AG04450 (cell line): ENCODE data around the gene ATP2A3. TPM values are rescaled to one million over a fixed set of nuclear protein-coding genes. Genes with fewer than 3 reads are reported as not detected.

Experiments used
- CTCF ChIA-PET: fragments of 300-600, 350-600 bp; formaldehyde crosslinking; extraction: SDS; loops from one replicate; lab custom pipeline; 2022; ENCODE audit warnings: antibody characterized with exemption, inconsistent platforms; lab: Charles Lee
- POLR2A ChIA-PET: fragments of 350-600 bp; formaldehyde crosslinking; extraction: SDS; loops from one replicate; lab custom pipeline; 2021; ENCODE audit warnings: antibody characterized with exemption, inconsistent platforms; lab: Yijun Ruan, JAX
- DNase-seq: peaks from one replicate; pipeline ENCODE4 v3.0.0-alpha.2; 2011; ENCODE audit warnings: low read depth, low spot score
- H3K27ac ChIP-seq: one replicate; pipeline ENCODE4 v1.5.1; 2012; ENCODE audit warnings: low read depth, low read length, control low read depth
- H3K27me3 ChIP-seq: one replicate; pipeline ENCODE4 v1.6.0; 2012; ENCODE audit warnings: low read length; ENCODE audit not compliant: control insufficient read depth, insufficient read depth
- H3K4me3 ChIP-seq: 2 replicates; pipeline ENCODE4 v1.5.1; 2011; ENCODE audit warnings: mild to moderate bottlenecking, low read depth, low read length, control low read depth
- H3K9me3 ChIP-seq: 2 replicates; pipeline ENCODE4 v1.5.1; 2012; ENCODE audit warnings: low read length; ENCODE audit not compliant: control insufficient read depth, insufficient read depth
- polyA plus RNA-seq: library from polyadenylated mRNA; depleted of rRNA; stranded (reverse); fragments of >200 nt; gene quantifications from 2 replicates; pipeline ENCODE4 v1.2.3, GENCODE V29; 2011
- TF ChIP-seq, protein P1 (sequence below): IDR thresholded peaks from 2 replicates; pipeline ENCODE4 v1.5.1; 2011; ENCODE audit warnings: low read depth, low read length, control low read depth, inconsistent platforms

Gene ATP2A3
- polyA plus RNA-seq, 1 experiment: 0.46 TPM

DNA sequence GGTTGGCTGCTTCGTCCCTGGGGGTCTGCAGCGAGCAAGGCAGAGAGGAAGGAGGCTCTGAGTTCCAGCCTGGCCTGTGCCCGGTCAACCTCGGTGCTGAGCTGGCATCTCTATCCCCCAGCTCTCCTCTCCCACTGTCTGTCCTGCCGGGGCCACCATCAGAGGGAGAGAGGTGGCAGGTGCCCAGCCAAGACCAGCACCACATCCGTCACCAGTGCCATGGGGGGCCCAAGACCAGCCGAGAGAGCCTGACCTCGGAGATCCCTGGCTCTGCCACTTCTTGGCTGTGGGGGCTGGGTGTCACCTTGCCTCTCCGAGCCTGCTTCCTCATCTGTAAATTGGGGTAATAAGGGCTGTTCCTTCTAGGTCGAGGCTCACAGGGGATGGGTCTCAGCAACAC, 47.4 kb downstream of the ATP2A3 start:
- Histone ChIP-seq H3K27me3 (peaks cover 5% of the 10 kb centered on the region), H3K27ac (no peak overlapping the region), H3K4me3 (no peak overlapping the region), H3K9me3 (peaks cover 2% of the 10 kb centered on the region; the same call in 1 of the 2 replicates)
- ChIA-PET CTCF (interaction anchor here (0.6 to 2.3 kb wide), 3 partner anchors 111 to 159 kb away, joined by 3 to 7 read pairs (median 6); no protein-coding TSS in a partner anchor), POLR2A (no interaction called here)
- TF ChIP-seq, protein P1, sequence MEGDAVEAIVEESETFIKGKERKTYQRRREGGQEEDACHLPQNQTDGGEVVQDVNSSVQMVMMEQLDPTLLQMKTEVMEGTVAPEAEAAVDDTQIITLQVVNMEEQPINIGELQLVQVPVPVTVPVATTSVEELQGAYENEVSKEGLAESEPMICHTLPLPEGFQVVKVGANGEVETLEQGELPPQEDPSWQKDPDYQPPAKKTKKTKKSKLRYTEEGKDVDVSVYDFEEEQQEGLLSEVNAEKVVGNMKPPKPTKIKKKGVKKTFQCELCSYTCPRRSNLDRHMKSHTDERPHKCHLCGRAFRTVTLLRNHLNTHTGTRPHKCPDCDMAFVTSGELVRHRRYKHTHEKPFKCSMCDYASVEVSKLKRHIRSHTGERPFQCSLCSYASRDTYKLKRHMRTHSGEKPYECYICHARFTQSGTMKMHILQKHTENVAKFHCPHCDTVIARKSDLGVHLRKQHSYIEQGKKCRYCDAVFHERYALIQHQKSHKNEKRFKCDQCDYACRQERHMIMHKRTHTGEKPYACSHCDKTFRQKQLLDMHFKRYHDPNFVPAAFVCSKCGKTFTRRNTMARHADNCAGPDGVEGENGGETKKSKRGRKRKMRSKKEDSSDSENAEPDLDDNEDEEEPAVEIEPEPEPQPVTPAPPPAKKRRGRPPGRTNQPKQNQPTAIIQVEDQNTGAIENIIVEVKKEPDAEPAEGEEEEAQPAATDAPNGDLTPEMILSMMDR: no peak
- no peak for DNase-seq

DNA sequence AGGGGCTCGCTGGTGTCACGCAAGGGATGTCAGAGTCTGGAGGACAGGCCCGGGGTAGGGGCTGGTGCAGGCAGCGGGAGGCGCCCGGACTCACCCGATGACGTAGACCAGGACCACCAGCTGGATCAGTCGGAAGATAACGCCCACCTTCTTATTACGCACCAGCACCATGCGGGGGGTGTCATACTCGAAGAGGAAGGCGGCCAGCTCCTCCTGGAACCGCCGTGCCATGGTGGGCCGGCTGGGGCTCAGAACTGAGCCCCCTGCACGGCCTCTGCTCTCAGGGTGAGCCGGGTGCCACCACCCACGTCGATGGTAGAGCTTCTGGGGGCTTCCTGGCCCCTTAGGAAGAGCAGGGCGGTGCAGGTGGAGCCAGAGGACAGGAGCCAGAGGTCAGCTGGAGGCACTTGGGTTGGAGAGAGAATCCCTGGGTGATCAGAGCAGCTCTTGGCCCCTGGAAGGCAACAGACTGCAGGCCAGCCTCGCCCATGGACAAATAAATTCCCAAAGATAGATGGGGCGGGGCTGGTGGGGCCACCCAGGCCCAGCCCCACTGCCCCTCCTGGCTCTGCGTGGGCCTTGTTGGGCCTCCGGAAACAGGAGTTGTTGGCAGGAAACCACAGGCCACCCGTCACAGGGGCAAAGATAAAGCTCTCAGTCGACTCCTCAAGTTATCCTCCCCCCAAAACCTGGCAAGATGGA, 48.1 kb downstream of the ATP2A3 start, which contains the start of gene P2RX1:
Gene P2RX1 (minus strand): TSS at position 471 of the 702 bp plus-strand sequence. CDS start 240 bp downstream, at position 231.
- Histone ChIP-seq H3K27me3 (peaks cover 7% of the 10 kb centered on the region), H3K27ac (no peak within 1 kb of the TSS), H3K4me3 (no peak within 1 kb of the TSS), H3K9me3 (peaks cover 5% of the 10 kb centered on the region; the same call in 1 of the 2 replicates)
- CTCF ChIA-PET: interaction anchor here (2.3 kb wide), 1 partner anchor 159 kb away, joined by 7 read pairs; no protein-coding TSS in a partner anchor
- DNase-seq: no peak
- TF ChIP-seq, protein P1: no peak
- POLR2A ChIA-PET: no interaction called here

DNA sequence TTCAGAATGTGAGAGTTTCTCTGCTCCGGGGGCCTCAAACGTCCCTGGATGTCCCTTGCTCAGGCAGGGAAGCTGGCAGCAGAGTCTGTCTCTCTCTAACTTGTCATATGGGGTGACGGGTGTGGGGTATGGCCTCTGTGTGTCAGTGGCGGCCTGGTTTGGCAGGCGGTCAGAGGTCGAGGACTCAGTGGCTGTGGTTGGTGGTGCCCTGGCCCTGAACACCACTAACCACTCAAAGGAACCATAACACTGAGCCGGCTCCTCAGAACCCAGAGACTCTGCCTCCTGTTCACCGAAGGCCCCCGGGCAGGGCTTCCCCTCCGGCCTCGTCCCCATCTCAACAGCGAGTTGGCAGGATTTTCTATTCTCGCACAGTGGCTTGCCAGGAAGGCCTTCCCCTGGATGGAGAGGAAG, 48.6 kb downstream of the ATP2A3 start:
- TF ChIP-seq, protein P1: no peak
- ChIA-PET POLR2A (no interaction called here), CTCF (interaction anchor here (2.3 to 3.2 kb wide), 3 partner anchors 159 to 177 kb away, joined by 7 to 68 read pairs (median 23); no protein-coding TSS in a partner anchor)
- no peak for DNase-seq
- Histone ChIP-seq H3K9me3 (peaks cover 5% of the 10 kb centered on the region; the same call in 1 of the 2 replicates), H3K27me3 (peaks cover 7% of the 10 kb centered on the region), H3K27ac (no peak overlapping the region), H3K4me3 (no peak overlapping the region)

DNA sequence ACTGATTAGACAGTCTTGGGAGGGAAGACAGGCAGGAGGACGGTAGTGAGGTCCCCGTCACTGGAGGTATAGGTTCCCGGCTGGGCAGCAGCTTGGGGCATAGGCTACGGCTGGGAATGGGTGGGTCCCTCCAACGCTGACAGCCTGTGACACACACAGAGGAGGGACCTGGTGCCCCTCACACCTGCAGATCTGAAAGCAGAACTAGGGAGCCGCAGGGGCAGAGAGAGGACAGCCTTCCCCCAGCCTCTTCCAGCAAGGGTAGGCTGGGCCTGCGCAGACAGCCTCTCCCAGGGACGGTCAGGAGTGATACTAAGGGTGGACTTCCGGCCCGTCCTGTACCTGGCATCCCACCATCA, 49.9 kb downstream of the ATP2A3 start:
- Histone ChIP-seq H3K27ac (peak overlapping the region; percentile 31), H3K9me3 (peaks cover 5% of the 10 kb centered on the region; the same call in 1 of the 2 replicates), H3K27me3 (peaks cover 9% of the 10 kb centered on the region), H3K4me3 (no peak overlapping the region)
- CTCF ChIA-PET: interaction anchor here (0.5 to 3.4 kb wide), 48 partner anchors 9 to 246 kb away, joined by 3 to 68 read pairs (median 4); partner anchors contain the start of gene NCBP3
- TF ChIP-seq, protein P1: no peak
- DNase-seq: no peak
- POLR2A ChIA-PET: no interaction called here
